ENCODE results near the gene SYNPO2.

SYNPO2 gene

DNA sequence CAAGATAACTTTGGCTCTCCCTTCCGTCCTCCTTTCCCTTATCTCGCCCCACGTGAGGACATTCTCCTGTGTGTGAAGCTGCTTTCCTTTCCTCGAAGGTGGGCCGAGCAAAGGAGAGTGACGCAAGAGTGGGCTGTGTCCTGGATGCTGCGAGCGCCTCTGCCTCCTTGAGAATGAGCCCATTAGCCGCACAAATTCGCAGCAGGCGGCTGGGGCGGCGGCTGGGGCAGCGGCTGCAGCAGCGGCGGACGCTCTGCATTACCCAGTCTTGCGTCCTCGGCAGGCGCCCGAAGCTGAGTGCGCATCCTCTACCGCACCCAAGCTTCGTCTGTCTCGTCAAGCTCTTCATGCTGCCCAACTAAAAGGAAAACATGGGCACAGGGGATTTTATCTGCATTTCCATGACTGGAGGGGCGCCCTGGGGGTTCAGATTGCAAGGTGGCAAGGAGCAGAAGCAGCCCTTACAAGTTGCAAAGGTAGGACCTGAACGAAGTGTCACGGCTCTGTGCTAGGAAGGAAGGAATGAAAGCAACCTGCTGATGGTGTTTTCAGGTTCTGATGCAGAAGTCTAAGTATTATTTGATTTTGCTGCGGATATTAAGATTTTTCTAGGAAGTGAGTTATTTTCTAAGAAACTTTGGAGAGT is at the start of gene SYNPO2:
TSS of gene SYNPO2 (plus strand) at position 189 of the 646 bp plus-strand sequence. CDS start at position 372, 183 bp downstream.
- in situ Hi-C loops (cut with HindIII; ENCODE audit: low pct_ligation_motif_present, low pct_unique_long_range_greater_than_20kb, low sequenced_read_pairs): no loop called here
- DNase-seq: peak; percentile 90

GRCh38 chr4:118839221-118839927 is 49.3 kb upstream of the SYNPO2 start:
- in situ Hi-C loops (cut with HindIII; ENCODE audit: low pct_ligation_motif_present, low pct_unique_long_range_greater_than_20kb, low sequenced_read_pairs): no loop called here
- DNase-seq: no peak

GRCh38 chr4:118842055-118842454 is 46.6 kb upstream of the SYNPO2 start:
- no peak for DNase-seq
- in situ Hi-C loops (cut with HindIII; ENCODE audit: low pct_ligation_motif_present, low pct_unique_long_range_greater_than_20kb, low sequenced_read_pairs): no loop called here

DNA sequence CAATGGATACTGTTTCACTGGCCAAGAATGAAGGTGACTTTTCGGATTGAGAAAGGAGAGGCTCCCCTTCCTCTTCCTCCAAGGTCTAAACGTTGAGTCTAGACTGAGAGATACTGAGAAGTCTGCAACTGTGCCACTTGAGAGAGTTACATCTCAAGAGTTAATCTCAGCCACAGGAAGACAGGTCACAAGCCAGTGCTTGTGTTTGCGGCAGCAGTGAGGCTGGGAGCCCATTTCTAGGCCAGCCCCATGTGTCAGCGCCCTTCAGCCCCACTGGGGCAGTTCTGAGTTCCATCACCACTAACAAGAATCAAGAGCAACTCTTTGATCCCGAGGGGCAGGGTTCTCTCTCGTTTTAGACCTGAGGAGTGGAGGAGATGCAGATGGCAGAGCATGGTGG is 45.4 kb upstream of the SYNPO2 start:
- in situ Hi-C loops (cut with HindIII; ENCODE audit: low pct_ligation_motif_present, low pct_unique_long_range_greater_than_20kb, low sequenced_read_pairs): no loop called here
- no peak for DNase-seq

GRCh38 chr4:118845552-118846050 is 43.1 kb upstream of the SYNPO2 start:
- no peak for DNase-seq
- in situ Hi-C loops (cut with HindIII; ENCODE audit: low pct_ligation_motif_present, low pct_unique_long_range_greater_than_20kb, low sequenced_read_pairs): no loop called here

GRCh38 chr4:118846979-118847378 is 41.7 kb upstream of the SYNPO2 start:
- in situ Hi-C loops (cut with HindIII; ENCODE audit: low pct_ligation_motif_present, low pct_unique_long_range_greater_than_20kb, low sequenced_read_pairs): no loop called here
- DNase-seq: no peak

- no peak for DNase-seq
These were observed 40.4 kb upstream of the SYNPO2 start for GRCh38 chr4:118848242-118848641.

GRCh38 chr4:118848901-118849300 is 39.8 kb upstream of the SYNPO2 start:
- DNase-seq: no peak
- in situ Hi-C loops (cut with HindIII; ENCODE audit: low pct_ligation_motif_present, low pct_unique_long_range_greater_than_20kb, low sequenced_read_pairs): no loop called here

More at GRCh38 chr4:118848242-118848641, 40.4 kb upstream of the SYNPO2 start:
- in situ Hi-C loops (cut with HindIII; ENCODE audit: low pct_ligation_motif_present, low pct_unique_long_range_greater_than_20kb, low sequenced_read_pairs): no loop called here

GRCh38 chr4:118849867-118850487 is 38.7 kb upstream of the SYNPO2 start:
- in situ Hi-C loops (cut with HindIII; ENCODE audit: low pct_ligation_motif_present, low pct_unique_long_range_greater_than_20kb, low sequenced_read_pairs): no loop called here
- DNase-seq: no peak

DNA sequence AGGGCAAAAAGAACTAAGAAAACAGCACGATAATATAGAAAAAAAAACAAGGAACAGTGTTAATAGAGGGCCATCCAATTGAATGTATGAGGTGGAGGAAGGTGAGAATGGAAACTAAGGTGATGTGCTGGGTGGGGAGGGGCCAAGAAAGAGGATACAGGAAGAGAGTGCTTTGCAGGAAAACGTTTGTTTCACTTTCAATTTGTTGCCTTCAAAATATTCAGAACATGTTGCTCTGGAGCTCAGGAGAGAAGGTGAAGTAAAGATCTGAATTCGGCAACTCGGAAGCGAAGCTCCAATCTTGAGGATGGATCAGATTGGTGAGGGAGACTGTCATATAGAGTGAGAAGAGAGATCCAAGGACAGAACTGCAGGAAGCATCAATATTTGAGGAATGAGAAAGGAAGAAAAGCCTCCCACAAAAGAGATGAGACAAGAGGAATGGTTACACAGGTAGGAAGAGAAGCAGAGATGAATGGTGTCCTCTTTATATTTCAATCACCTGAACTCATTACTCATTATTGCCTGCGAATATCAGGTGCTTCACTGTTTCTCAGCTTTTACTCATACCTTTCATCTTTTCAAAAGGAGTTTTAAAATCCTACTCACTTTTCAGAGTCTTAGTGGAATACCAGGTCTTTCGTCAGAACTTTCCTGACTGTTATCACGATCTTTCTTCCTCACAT is 38.0 kb upstream of the SYNPO2 start:
- DNase-seq: peak; percentile 68
- in situ Hi-C loops (cut with HindIII; ENCODE audit: low pct_ligation_motif_present, low pct_unique_long_range_greater_than_20kb, low sequenced_read_pairs): no loop called here

- in situ Hi-C loops (cut with HindIII; ENCODE audit: low pct_ligation_motif_present, low pct_unique_long_range_greater_than_20kb, low sequenced_read_pairs): no loop called here
- DNase-seq: no peak
These were observed 30.9 kb upstream of the SYNPO2 start for GRCh38 chr4:118857760-118858159.

DNA sequence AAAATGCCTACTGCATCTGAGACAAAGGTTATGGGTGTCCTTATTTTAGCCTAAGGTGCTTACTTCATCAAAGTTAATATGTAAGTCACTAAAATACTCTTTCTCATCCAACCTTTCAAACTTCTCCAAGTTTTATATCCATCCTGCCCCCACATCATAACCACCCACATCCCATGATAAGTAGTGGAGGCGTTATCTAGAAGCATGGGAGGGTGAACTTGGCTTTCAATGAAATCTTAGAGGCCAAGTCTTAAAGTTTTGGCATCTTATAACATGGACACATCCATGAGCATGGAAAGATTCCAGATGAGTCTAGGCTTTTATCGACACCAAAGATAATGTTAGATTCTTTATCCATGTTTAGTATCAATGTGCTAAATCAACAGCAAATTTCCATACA is 29.9 kb upstream of the SYNPO2 start:
- in situ Hi-C loops (cut with HindIII; ENCODE audit: low pct_ligation_motif_present, low pct_unique_long_range_greater_than_20kb, low sequenced_read_pairs): no loop called here
- no peak for DNase-seq

DNA sequence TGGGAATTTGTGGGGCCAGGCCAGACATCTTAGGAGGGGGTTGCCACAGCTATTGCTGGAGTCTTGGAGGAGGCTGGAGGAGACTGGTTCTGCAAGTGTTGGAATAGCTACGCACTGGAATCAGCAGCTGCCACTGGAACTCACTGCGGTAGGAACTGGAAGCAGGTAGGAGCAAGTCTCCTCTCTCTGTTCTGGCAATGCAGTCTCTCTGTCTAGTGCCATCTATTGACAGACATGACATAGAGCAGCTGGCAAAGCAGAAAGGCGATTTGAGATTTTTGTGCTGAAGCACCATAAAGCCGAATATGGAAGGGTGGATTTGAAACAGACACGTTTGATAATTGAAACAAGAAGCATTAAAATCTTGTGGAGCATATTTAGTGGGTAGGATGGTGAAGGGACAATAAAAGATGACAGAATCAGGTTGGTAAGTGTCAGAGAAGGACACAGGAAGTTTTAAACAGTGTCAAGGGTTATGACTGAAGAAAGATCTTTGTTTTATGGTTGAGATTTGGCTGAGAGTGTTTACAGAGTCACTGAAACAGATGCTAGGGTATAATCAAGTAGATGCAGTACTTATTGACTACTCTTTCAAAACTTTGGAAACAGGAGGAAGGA is 23.5 kb upstream of the SYNPO2 start:
- DNase-seq: peak; percentile 65
- in situ Hi-C loops (cut with HindIII; ENCODE audit: low pct_ligation_motif_present, low pct_unique_long_range_greater_than_20kb, low sequenced_read_pairs): no loop called here

DNA sequence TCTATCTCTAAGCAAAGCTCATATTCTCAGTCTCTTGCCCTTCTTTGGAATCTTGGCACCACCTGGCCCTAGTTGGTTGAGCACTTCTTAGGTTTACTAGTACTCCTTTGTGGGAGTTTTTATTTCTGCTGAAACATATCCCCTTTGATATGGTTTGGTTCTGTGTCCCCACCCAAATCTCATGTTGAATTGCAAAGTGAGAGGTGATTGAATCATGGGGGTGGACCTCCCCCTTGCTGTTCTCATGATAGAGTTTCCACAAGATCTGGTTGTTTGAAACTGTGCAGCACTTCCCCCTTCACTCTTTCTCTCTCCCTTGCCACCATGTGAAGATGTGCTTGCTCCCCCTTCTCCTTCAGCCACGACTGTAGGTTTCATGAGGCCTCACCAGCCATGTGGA is 22.2 kb upstream of the SYNPO2 start:
- in situ Hi-C loops (cut with HindIII; ENCODE audit: low pct_ligation_motif_present, low pct_unique_long_range_greater_than_20kb, low sequenced_read_pairs): no loop called here
- DNase-seq: no peak

DNA sequence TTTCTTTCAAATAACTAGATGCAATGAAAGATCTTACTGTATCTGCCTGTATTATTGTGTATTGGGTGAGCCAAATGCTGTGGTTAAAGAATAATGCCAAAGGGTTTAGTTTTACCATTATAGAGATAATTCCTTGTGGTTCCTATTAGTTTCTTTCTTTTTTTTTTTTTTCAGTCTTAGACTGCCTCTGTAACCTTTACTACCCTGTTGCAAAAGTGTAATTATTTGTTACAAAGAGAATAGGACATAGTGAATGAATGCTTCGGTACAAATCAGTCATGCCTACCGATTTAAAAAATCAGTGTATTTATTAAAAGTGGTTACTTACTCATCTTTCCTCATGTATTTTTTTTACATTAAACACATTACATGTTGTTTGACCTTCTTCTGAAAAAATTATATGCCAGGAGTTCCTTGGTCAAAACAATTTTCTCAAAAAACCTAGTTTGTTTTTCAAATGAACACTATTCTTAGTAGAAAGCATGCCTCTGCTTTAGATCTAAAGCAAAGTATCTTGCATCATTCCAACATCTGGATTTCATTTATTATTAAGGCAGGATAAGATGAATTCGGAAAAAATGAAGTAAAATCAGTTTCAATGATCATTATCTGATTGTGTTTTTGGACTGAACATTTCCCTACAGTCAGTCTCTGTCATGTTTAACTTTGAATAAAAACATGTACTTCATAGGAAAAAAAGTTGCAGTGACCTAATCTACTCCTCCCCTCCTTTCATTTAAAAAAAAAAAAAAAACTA is 21.2 kb upstream of the SYNPO2 start:
- in situ Hi-C loops (cut with HindIII; ENCODE audit: low pct_ligation_motif_present, low pct_unique_long_range_greater_than_20kb, low sequenced_read_pairs): no loop called here
- DNase-seq: no peak

DNA sequence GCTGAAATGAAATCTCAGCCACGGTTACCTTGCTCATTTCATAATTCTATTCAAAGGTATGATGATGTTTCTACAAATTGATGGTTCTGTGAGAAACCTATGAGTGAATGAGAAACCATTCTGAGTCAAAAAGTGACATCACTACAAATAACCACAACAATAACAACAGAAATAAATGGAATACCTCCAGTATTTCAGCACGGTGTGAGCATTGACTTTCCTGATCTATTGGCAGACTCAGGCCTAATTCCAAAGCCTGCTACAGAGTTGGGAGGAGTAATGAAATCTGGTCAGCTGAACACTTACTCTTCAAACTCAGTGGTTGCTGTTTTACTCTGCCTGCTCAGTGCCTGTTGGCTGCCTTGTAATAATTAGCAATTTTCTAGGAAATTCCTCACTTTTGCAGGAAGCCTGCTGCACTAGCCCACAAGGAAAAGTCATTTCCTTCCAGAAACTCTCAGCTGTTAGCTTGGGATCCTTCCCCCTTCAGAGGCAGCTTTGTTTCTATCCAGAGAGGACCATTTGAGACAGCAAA is 18.8 kb upstream of the SYNPO2 start:
- in situ Hi-C loops (cut with HindIII; ENCODE audit: low pct_ligation_motif_present, low pct_unique_long_range_greater_than_20kb, low sequenced_read_pairs): no loop called here

GRCh38 chr4:118872181-118872580 is 16.5 kb upstream of the SYNPO2 start:
- in situ Hi-C loops (cut with HindIII; ENCODE audit: low pct_ligation_motif_present, low pct_unique_long_range_greater_than_20kb, low sequenced_read_pairs): no loop called here
- no peak for DNase-seq

More for the DNA sequence above, 18.8 kb upstream of the SYNPO2 start:
- DNase-seq: no peak

DNA sequence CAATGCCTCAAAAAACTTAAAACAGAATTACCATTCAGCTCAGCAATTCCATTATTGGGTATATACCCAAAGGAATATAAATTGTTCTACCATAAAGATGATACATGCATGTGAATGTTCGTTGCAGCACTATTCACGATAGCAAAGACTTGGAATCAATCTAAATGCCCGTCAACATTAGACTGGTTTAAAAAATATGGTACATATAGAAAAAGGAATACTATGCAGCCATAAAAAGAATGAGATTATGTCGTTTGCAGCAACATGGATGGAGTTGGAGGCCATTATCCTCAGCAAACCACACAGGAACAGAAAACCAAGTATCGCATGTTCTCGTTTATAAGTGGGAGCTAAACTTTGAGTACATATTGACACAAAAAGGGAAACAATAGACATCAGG is 10.9 kb upstream of the SYNPO2 start:
- in situ Hi-C loops (cut with HindIII; ENCODE audit: low pct_ligation_motif_present, low pct_unique_long_range_greater_than_20kb, low sequenced_read_pairs): no loop called here
- DNase-seq: no peak
